Measurements from ENCODE around the gene SFXN1. TPM values are rescaled to one million over a fixed set of nuclear protein-coding genes. Genes with fewer than 3 reads are reported as not detected.

Gene SFXN1
- total RNA-seq, 1 donor from 2014 or later: 181 TPM

GRCh38 chr5:175572886-175573285, 94.5 kb downstream of the SFXN1 start:
- H3K27ac ChIP-seq: no peak overlapping the region
- no peaks in the 10 kb centered on the region for H3K36me3 ChIP-seq
- H3K4me1 Mint-ChIP-seq: peaks cover 15% of the 10 kb centered on the region
- no peaks in the 10 kb centered on the region for H3K79me2 ChIP-seq (ENCODE audit: low read depth)
- peaks cover 2% of the 10 kb centered on the region for H3K27me3 Mint-ChIP-seq (ENCODE audit: insufficient read depth, low read depth)
- H3K9ac ChIP-seq: no peak overlapping the region
- no peak for DNase-seq (ENCODE audit: low spot score)
- H3K4me2 ChIP-seq: no peak overlapping the region
- no peak overlapping the region for H3K4me3 Mint-ChIP-seq
- H3F3A ChIP-seq (ENCODE audit: low read depth): no peaks in the 10 kb centered on the region
- no peaks in the 10 kb centered on the region for H3K27me3 ChIP-seq
- H3K9me3 Mint-ChIP-seq: peaks cover 12% of the 10 kb centered on the region
- H2AFZ ChIP-seq (replicated peaks): no peak overlapping the region
- no peaks in the 10 kb centered on the region for H3K36me3 Mint-ChIP-seq
- H3K9me3 ChIP-seq (ENCODE audit: low read depth): no peaks in the 10 kb centered on the region
- H4K20me1 ChIP-seq (ENCODE audit: low read depth): no peaks in the 10 kb centered on the region
- TF ChIP-seq EZH2phosphoT487 (IDR thresholded peaks at IDR 0.05): no peak
- TF ChIP-seq CTCF (IDR thresholded peaks at IDR 0.05): no peak
- no peak for TF ChIP-seq EZH2 (IDR thresholded peaks at IDR 0.05)
- H3K27ac Mint-ChIP-seq: no peak overlapping the region
- peaks cover 8% of the 10 kb centered on the region for H3K4me1 ChIP-seq
- H3K4me3 ChIP-seq: no peak overlapping the region

GRCh38 chr5:175573493-175574269, 95.3 kb downstream of the SFXN1 start:
- Histone ChIP-seq H3K4me2 (peak overlapping the region; percentile 33), H3K4me1 (peaks cover 8% of the 10 kb centered on the region), H3F3A (ENCODE audit: low read depth) (no peaks in the 10 kb centered on the region), H3K4me3 (no peak overlapping the region), H3K9me3 (ENCODE audit: low read depth) (no peaks in the 10 kb centered on the region), H3K79me2 (ENCODE audit: low read depth) (no peaks in the 10 kb centered on the region), H4K20me1 (ENCODE audit: low read depth) (no peaks in the 10 kb centered on the region), H3K27ac (no peak overlapping the region), H3K9ac (no peak overlapping the region), H3K27me3 (no peaks in the 10 kb centered on the region), H3K36me3 (no peaks in the 10 kb centered on the region), H2AFZ (replicated peaks) (peak overlapping the region; percentile 82)
- peak overlapping the region; percentile 9 for H3K4me3 Mint-ChIP-seq
- H3K27ac Mint-ChIP-seq: no peak overlapping the region
- no peak for TF ChIP-seq EZH2 (IDR thresholded peaks at IDR 0.05)
- no peak for TF ChIP-seq EZH2phosphoT487 (IDR thresholded peaks at IDR 0.05)
- no peak for TF ChIP-seq CTCF (IDR thresholded peaks at IDR 0.05)
- DNase-seq (ENCODE audit: low spot score): no peak
- H3K9me3 Mint-ChIP-seq: peaks cover 12% of the 10 kb centered on the region
- H3K36me3 Mint-ChIP-seq: no peaks in the 10 kb centered on the region
- peaks cover 2% of the 10 kb centered on the region for H3K27me3 Mint-ChIP-seq (ENCODE audit: insufficient read depth, low read depth)
- peaks cover 15% of the 10 kb centered on the region for H3K4me1 Mint-ChIP-seq

DNA sequence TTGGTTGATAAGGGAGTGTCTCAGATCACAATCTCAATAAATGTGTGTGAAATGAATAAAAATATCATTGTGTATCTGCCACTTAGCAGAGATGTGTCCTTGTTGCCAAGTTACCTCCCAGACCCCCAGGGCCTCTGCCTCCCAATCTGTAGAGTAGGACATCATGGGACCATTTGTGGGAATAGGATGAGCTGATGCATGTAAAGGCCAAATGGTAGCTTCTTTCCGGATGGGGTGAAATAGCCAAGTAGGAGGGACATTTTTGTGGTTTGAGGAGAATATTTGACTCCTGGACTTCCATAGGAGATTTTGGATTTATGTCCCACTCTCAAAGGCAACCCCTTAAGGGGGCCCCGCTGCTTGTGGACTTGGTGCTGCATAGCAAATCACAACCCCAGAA, 96.9 kb downstream of the SFXN1 start:
- H3K9ac ChIP-seq: no peak overlapping the region
- no peaks in the 10 kb centered on the region for H3K9me3 ChIP-seq (ENCODE audit: low read depth)
- TF ChIP-seq EZH2 (IDR thresholded peaks at IDR 0.05): no peak
- TF ChIP-seq EZH2phosphoT487 (IDR thresholded peaks at IDR 0.05): no peak
- TF ChIP-seq CTCF (IDR thresholded peaks at IDR 0.05): no peak
- H2AFZ ChIP-seq (replicated peaks): no peak overlapping the region
- H3K27ac ChIP-seq: no peak overlapping the region
- no peaks in the 10 kb centered on the region for H3F3A ChIP-seq (ENCODE audit: low read depth)
- Mint-ChIP-seq H3K27me3 (ENCODE audit: insufficient read depth, low read depth) (peaks cover 2% of the 10 kb centered on the region), H3K36me3 (no peaks in the 10 kb centered on the region), H3K9me3 (peaks cover 12% of the 10 kb centered on the region), H3K4me3 (no peak overlapping the region), H3K4me1 (peaks cover 15% of the 10 kb centered on the region), H3K27ac (no peak overlapping the region)
- no peak for DNase-seq (ENCODE audit: low spot score)
- H3K27me3 ChIP-seq: no peaks in the 10 kb centered on the region
- H3K36me3 ChIP-seq: no peaks in the 10 kb centered on the region
- H3K4me3 ChIP-seq: no peak overlapping the region
- peaks cover 8% of the 10 kb centered on the region for H3K4me1 ChIP-seq
- H4K20me1 ChIP-seq (ENCODE audit: low read depth): no peaks in the 10 kb centered on the region
- H3K79me2 ChIP-seq (ENCODE audit: low read depth): no peaks in the 10 kb centered on the region
- H3K4me2 ChIP-seq: no peak overlapping the region

Data from neural progenitor cell (in vitro differentiated cells).